H1 (cell line): Measurements from ENCODE around the gene CELSR1. TPM values are rescaled to one million over a fixed set of nuclear protein-coding genes. Genes with fewer than 3 reads are reported as not detected.

Experiments used
- CHD1 ChIP-seq: IDR thresholded peaks from 2 replicates; pipeline ENCODE4 v1.6.1; 2012; ENCODE audit warnings: low read depth, low read length, improper control_type of control experiment
- EZH2 ChIP-seq: fragments of 200-600 bp; sonication (generic); IDR thresholded peaks from 2 replicates; pipeline ENCODE4 v1.7.1; 2012; ENCODE audit warnings: low read depth, mild to moderate bottlenecking, moderate library complexity, low read length, inconsistent platforms; ENCODE audit not compliant: severe bottlenecking
- NANOG ChIP-seq: IDR thresholded peaks from 2 replicates; pipeline ENCODE4 v1.6.1; 2011; ENCODE audit warnings: low read length, low read depth, mild to moderate bottlenecking, inconsistent platforms; ENCODE audit not compliant: insufficient read depth, poor library complexity, severe bottlenecking
- RXRA ChIP-seq: IDR thresholded peaks from 2 replicates; pipeline ENCODE4 v1.6.1; 2011; ENCODE audit warnings: low read depth, mild to moderate bottlenecking, low read length, moderate library complexity; ENCODE audit not compliant: insufficient read depth
- SIN3A ChIP-seq, 2 experiments: IDR thresholded peaks in 1 of 2; conservative IDR thresholded peaks in 1 of 2; 2 replicates each; pipeline ENCODE4 v1.6.1; 2011 to 2012; ENCODE audit warnings: low read length in 2 of 2, improper control_type of control experiment in 1 of 2, low read depth in 1 of 2, mild to moderate bottlenecking in 1 of 2
- TCF12 ChIP-seq: IDR thresholded peaks from 2 replicates; pipeline ENCODE4 v1.6.1; 2011; ENCODE audit warnings: low read depth, mild to moderate bottlenecking, low read length
- YY1 ChIP-seq: IDR thresholded peaks from 2 replicates; pipeline ENCODE4 v1.6.1; 2011; ENCODE audit warnings: low read depth, mild to moderate bottlenecking, low read length
- polyA plus RNA-seq, 7 experiments: library from polyadenylated mRNA; depleted of rRNA in 3 of 7; stranded (reverse) in 5 of 7; unstranded in 2 of 7; fragments of >200 nt in 5 of 7; fragments of 200-250 nt in 2 of 7; gene quantifications; 1 replicate in 5 of 7; 2 replicates in 1 of 7; 4 replicates in 1 of 7; pipeline versions ENCODE4 v1.2.1 to v1.2.3, GENCODE V29; 2011 to 2013; ENCODE audit warnings: missing spikeins in 2 of 7, mixed read lengths in 2 of 7
- total RNA-seq: library from RNA; stranded (reverse); fragmentation: NEBNext Ultra II Directional; extraction: Animal tissue kit (Norgen Biotek cat#: 25700); gene quantifications from 2 replicates; pipeline ENCODE4 v1.2.1, GENCODE V29; 2021
- TF ChIP-seq, protein P1 (sequence below): fragments of 300-600 bp; sonication (generic); IDR thresholded peaks from 2 replicates; pipeline ENCODE4 v1.7.1; 2012; ENCODE audit warnings: low read length, moderate library complexity, mild to moderate bottlenecking, inconsistent platforms; ENCODE audit not compliant: insufficient replicate concordance
- TF ChIP-seq, protein P2 (sequence below): IDR thresholded peaks from 2 replicates; pipeline ENCODE4 v1.6.1; 2012; ENCODE audit warnings: inconsistent platforms

Gene CELSR1
- total and polyA plus RNA-seq, 2 of the 8 experiments (the other 6 are each of a cell fraction or from before 2014, with no cell fraction given): 9.0 to 12.4 TPM

GRCh38 chr22:46486996-46487717, 50.3 kb downstream of the CELSR1 start (continued):
- TF ChIP-seq, protein P1, sequence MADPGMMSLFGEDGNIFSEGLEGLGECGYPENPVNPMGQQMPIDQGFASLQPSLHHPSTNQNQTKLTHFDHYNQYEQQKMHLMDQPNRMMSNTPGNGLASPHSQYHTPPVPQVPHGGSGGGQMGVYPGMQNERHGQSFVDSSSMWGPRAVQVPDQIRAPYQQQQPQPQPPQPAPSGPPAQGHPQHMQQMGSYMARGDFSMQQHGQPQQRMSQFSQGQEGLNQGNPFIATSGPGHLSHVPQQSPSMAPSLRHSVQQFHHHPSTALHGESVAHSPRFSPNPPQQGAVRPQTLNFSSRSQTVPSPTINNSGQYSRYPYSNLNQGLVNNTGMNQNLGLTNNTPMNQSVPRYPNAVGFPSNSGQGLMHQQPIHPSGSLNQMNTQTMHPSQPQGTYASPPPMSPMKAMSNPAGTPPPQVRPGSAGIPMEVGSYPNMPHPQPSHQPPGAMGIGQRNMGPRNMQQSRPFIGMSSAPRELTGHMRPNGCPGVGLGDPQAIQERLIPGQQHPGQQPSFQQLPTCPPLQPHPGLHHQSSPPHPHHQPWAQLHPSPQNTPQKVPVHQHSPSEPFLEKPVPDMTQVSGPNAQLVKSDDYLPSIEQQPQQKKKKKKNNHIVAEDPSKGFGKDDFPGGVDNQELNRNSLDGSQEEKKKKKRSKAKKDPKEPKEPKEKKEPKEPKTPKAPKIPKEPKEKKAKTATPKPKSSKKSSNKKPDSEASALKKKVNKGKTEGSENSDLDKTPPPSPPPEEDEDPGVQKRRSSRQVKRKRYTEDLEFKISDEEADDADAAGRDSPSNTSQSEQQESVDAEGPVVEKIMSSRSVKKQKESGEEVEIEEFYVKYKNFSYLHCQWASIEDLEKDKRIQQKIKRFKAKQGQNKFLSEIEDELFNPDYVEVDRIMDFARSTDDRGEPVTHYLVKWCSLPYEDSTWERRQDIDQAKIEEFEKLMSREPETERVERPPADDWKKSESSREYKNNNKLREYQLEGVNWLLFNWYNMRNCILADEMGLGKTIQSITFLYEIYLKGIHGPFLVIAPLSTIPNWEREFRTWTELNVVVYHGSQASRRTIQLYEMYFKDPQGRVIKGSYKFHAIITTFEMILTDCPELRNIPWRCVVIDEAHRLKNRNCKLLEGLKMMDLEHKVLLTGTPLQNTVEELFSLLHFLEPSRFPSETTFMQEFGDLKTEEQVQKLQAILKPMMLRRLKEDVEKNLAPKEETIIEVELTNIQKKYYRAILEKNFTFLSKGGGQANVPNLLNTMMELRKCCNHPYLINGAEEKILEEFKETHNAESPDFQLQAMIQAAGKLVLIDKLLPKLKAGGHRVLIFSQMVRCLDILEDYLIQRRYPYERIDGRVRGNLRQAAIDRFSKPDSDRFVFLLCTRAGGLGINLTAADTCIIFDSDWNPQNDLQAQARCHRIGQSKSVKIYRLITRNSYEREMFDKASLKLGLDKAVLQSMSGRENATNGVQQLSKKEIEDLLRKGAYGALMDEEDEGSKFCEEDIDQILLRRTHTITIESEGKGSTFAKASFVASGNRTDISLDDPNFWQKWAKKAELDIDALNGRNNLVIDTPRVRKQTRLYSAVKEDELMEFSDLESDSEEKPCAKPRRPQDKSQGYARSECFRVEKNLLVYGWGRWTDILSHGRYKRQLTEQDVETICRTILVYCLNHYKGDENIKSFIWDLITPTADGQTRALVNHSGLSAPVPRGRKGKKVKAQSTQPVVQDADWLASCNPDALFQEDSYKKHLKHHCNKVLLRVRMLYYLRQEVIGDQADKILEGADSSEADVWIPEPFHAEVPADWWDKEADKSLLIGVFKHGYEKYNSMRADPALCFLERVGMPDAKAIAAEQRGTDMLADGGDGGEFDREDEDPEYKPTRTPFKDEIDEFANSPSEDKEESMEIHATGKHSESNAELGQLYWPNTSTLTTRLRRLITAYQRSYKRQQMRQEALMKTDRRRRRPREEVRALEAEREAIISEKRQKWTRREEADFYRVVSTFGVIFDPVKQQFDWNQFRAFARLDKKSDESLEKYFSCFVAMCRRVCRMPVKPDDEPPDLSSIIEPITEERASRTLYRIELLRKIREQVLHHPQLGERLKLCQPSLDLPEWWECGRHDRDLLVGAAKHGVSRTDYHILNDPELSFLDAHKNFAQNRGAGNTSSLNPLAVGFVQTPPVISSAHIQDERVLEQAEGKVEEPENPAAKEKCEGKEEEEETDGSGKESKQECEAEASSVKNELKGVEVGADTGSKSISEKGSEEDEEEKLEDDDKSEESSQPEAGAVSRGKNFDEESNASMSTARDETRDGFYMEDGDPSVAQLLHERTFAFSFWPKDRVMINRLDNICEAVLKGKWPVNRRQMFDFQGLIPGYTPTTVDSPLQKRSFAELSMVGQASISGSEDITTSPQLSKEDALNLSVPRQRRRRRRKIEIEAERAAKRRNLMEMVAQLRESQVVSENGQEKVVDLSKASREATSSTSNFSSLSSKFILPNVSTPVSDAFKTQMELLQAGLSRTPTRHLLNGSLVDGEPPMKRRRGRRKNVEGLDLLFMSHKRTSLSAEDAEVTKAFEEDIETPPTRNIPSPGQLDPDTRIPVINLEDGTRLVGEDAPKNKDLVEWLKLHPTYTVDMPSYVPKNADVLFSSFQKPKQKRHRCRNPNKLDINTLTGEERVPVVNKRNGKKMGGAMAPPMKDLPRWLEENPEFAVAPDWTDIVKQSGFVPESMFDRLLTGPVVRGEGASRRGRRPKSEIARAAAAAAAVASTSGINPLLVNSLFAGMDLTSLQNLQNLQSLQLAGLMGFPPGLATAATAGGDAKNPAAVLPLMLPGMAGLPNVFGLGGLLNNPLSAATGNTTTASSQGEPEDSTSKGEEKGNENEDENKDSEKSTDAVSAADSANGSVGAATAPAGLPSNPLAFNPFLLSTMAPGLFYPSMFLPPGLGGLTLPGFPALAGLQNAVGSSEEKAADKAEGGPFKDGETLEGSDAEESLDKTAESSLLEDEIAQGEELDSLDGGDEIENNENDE: no peak
- TF ChIP-seq TCF12: no peak
- TF ChIP-seq, protein P2, sequence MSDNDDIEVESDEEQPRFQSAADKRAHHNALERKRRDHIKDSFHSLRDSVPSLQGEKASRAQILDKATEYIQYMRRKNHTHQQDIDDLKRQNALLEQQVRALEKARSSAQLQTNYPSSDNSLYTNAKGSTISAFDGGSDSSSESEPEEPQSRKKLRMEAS: no peak
- no peak for TF ChIP-seq SIN3A (conservative IDR thresholded peaks at IDR 0.05 in 1 of 2, IDR thresholded peaks at IDR 0.05 in 1 of 2; ENCODE audit: low read depth in 1 of 2, low read length in 2 of 2)
- TF ChIP-seq EZH2: no peak
- no peak for TF ChIP-seq NANOG
- TF ChIP-seq CHD1: no peak
- no peak for TF ChIP-seq YY1
- no peak for TF ChIP-seq RXRA
